Measurements from ENCODE around the gene ADCY4.

- TF ChIP-seq YY1 (IDR thresholded peaks at IDR 0.05; ENCODE audit: insufficient read depth, insufficient read length) = no peak
- no peak for TF ChIP-seq ZNF274 (IDR thresholded peaks at IDR 0.05; ENCODE audit: low read depth, low read length)
These were observed 18.3 kb downstream of the ADCY4 start for GRCh38 chr14:24316597-24316950.

Measured in NT2/D1 (cell line).